Adipocyte (in vitro differentiated cells): ENCODE data around the gene IGHMBP2.
"Not testable (repeated sequence)": the region's sequence is repeated elsewhere in the genome, so short reads cannot be mapped to it uniquely, and the experiment has no call there.

Experiments
- DNase-seq: peaks from one replicate; pipeline ENCODE4 v3.0.0-alpha.2; 2015; ENCODE audit warnings: low read depth
- H3K27me3 ChIP-seq: replicated peaks from 2 replicates; pipeline ENCODE4 v1.7.0; 2013; ENCODE audit warnings: mild to moderate bottlenecking, low read length, moderate library complexity; ENCODE audit not compliant: control insufficient read depth, insufficient read depth
- H3K36me3 ChIP-seq: 2 replicates; pipeline ENCODE4 v1.7.0; 2013; ENCODE audit warnings: low read length, mild to moderate bottlenecking, moderate library complexity; ENCODE audit not compliant: control insufficient read depth, insufficient read depth, severe bottlenecking
- H3K4me1 ChIP-seq: 2 replicates; pipeline ENCODE4 v1.7.0; 2013; ENCODE audit warnings: mild to moderate bottlenecking, low read length, moderate library complexity; ENCODE audit not compliant: control insufficient read depth, insufficient read depth
- H3K4me3 ChIP-seq: 2 replicates; pipeline ENCODE4 v1.7.0; 2013; ENCODE audit warnings: mild to moderate bottlenecking, low read length, moderate library complexity
- H3K9ac ChIP-seq: 2 replicates; pipeline ENCODE4 v1.7.0; 2013; ENCODE audit warnings: mild to moderate bottlenecking, low read length, moderate library complexity
- H3K9me3 ChIP-seq: 2 replicates; pipeline ENCODE4 v1.7.0; 2013; ENCODE audit warnings: mild to moderate bottlenecking, low read length, moderate library complexity; ENCODE audit not compliant: control insufficient read depth

IGHMBP2 gene

GRCh38 chr11:68973219-68973618, 69.5 kb downstream of the IGHMBP2 start:
- Histone ChIP-seq H3K36me3 (no peaks in the 10 kb centered on the region), H3K9ac (no peak overlapping the region), H3K4me1 (peaks cover 4% of the 10 kb centered on the region), H3K9me3 (no peaks in the 10 kb centered on the region), H3K27me3 (peaks cover 40% of the 10 kb centered on the region), H3K4me3 (no peak overlapping the region)
- no peak for DNase-seq

GRCh38 chr11:68973706-68974105, 70.0 kb downstream of the IGHMBP2 start:
- not testable (repeated sequence) for H3K4me1 ChIP-seq, H3K36me3 ChIP-seq, H3K9me3 ChIP-seq, H3K4me3 ChIP-seq, H3K9ac ChIP-seq, DNase-seq
- H3K27me3 ChIP-seq = peaks cover 36% of the 10 kb centered on the region

- Histone ChIP-seq H3K4me1 (peaks cover 4% of the 10 kb centered on the region), H3K9me3 (no peaks in the 10 kb centered on the region), H3K27me3 (peaks cover 44% of the 10 kb centered on the region), H3K4me3 (no peak overlapping the region), H3K36me3 (no peaks in the 10 kb centered on the region), H3K9ac (no peak overlapping the region)
- peak; percentile 14 for DNase-seq
Measured at GRCh38 chr11:68974421-68975194, 70.9 kb downstream of the IGHMBP2 start.

- Histone ChIP-seq H3K9ac (no peak overlapping the region), H3K36me3 (no peaks in the 10 kb centered on the region), H3K9me3 (no peaks in the 10 kb centered on the region), H3K4me1 (peaks cover 4% of the 10 kb centered on the region), H3K4me3 (no peak overlapping the region), H3K27me3 (peaks cover 39% of the 10 kb centered on the region)
- DNase-seq = no peak
Measured at GRCh38 chr11:68976095-68976494, 72.4 kb downstream of the IGHMBP2 start.

GRCh38 chr11:68976563-68976962, 72.9 kb downstream of the IGHMBP2 start:
- DNase-seq = peak; percentile 71
- Histone ChIP-seq H3K36me3 (no peaks in the 10 kb centered on the region), H3K4me1 (peaks cover 4% of the 10 kb centered on the region), H3K9me3 (no peaks in the 10 kb centered on the region), H3K9ac (no peak overlapping the region), H3K4me3 (no peak overlapping the region), H3K27me3 (peaks cover 34% of the 10 kb centered on the region)

GRCh38 chr11:68977781-68978625, 74.3 kb downstream of the IGHMBP2 start:
- peaks cover 9% of the 10 kb centered on the region for H3K9me3 ChIP-seq
- no peak for DNase-seq
- no peaks in the 10 kb centered on the region for H3K36me3 ChIP-seq
- H3K4me3 ChIP-seq = no peak overlapping the region
- peaks cover 4% of the 10 kb centered on the region for H3K4me1 ChIP-seq
- H3K9ac ChIP-seq = no peak overlapping the region
- H3K27me3 ChIP-seq = peaks cover 29% of the 10 kb centered on the region

GRCh38 chr11:68978626-68978930, 74.9 kb downstream of the IGHMBP2 start:
- DNase-seq = no peak
- Histone ChIP-seq H3K36me3 (no peaks in the 10 kb centered on the region), H3K4me1 (peaks cover 4% of the 10 kb centered on the region), H3K27me3 (peaks cover 23% of the 10 kb centered on the region), H3K4me3 (no peak overlapping the region), H3K9ac (no peak overlapping the region), H3K9me3 (peaks cover 9% of the 10 kb centered on the region)

GRCh38 chr11:68978931-68979594, 75.4 kb downstream of the IGHMBP2 start:
- H3K9me3 ChIP-seq = peaks cover 9% of the 10 kb centered on the region
- no peak overlapping the region for H3K4me3 ChIP-seq
- H3K36me3 ChIP-seq = no peaks in the 10 kb centered on the region
- no peak overlapping the region for H3K9ac ChIP-seq
- no peak for DNase-seq
- peaks cover 4% of the 10 kb centered on the region for H3K4me1 ChIP-seq
- peaks cover 21% of the 10 kb centered on the region for H3K27me3 ChIP-seq

GRCh38 chr11:68979931-68980775, 76.5 kb downstream of the IGHMBP2 start:
- no peak overlapping the region for H3K9ac ChIP-seq
- H3K9me3 ChIP-seq = peaks cover 9% of the 10 kb centered on the region
- H3K36me3 ChIP-seq = no peaks in the 10 kb centered on the region
- peaks cover 27% of the 10 kb centered on the region for H3K27me3 ChIP-seq
- no peak overlapping the region for H3K4me3 ChIP-seq
- peaks cover 4% of the 10 kb centered on the region for H3K4me1 ChIP-seq
- DNase-seq = no peak

- peaks cover 9% of the 10 kb centered on the region for H3K9me3 ChIP-seq
- no peak within 1 kb of the TSS for H3K9ac ChIP-seq
- H3K4me1 ChIP-seq = peaks cover 4% of the 10 kb centered on the region
- H3K27me3 ChIP-seq = peaks cover 27% of the 10 kb centered on the region
- no peak for DNase-seq
- H3K4me3 ChIP-seq = no peak within 1 kb of the TSS
- no peaks in the 10 kb centered on the region for H3K36me3 ChIP-seq
Measured at GRCh38 chr11:68980776-68981065, 77.0 kb downstream of the IGHMBP2 start, which contains the start of gene MRGPRD. Gene MRGPRD, minus strand, starts transcription at chr11:68980986. Its CDS starts 0 bp downstream, at chr11:68980986.
